Epithelial cell of esophagus (primary cell): ENCODE results near the gene SCO2.

Experiments used
- DNase-seq: peaks from one replicate; pipeline ENCODE4 v3.0.0; 2010; ENCODE audit warnings: low read depth
- H3K4me3 ChIP-seq: 2 replicates; pipeline ENCODE4 v1.5.1; 2011; ENCODE audit warnings: mild to moderate bottlenecking, low read length, control low read depth
- TF ChIP-seq, protein P1 (sequence below): IDR thresholded peaks from 2 replicates; pipeline ENCODE4 v1.5.1; 2011; ENCODE audit warnings: low read depth, mild to moderate bottlenecking, low read length, control low read depth, inconsistent platforms; ENCODE audit not compliant: insufficient read depth; ENCODE audit errors: missing control alignments

Gene SCO2

DNA sequence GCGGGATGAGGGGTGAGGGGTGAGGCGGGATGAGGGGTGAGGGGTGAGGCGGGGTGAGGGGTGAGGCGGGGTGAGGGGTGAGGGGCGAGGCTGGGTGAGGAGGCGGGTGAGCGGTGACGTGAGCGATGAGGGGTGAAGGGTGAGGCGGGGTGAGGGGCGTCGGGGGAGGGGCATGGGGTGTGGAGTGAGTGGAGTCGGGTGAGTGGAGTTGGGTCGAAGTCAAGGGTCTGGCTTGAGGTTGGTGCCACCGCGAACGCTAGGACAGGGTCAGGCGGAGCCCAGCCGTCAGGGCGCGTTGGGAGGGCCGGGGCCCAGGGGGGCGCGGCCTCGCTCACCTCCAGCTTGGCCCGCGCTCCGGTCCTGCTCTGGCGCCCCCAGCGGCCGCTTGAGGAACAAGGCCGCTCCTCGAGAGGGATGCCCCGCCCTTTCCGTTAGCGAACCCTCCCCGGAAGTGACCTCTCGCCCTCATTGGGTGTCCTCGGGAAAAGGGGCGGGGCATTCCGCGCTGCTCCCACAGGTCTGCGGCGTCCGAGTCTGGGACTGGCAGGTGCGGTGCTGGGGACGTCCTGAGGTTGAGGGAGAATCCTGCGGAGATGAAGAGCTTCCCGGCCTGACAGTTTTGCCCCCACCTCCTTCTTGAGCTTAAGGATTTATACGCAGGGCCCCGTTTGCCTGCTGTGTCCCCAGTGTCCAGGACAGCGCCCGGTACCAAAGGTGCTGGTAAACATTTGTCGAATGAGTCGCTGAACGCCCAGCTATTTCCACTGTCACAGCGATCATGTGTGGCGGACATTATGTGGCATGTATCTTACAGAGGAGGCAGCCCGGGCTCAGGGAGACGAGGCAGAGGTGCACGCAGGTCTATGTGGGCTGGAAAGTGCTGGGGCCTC, 37.4 kb upstream of the SCO2 start, which contains the start of gene SYCE3:
SYCE3 (minus strand) TSS at position 397 of the 890 bp plus-strand sequence. CDS start 6,514 bp downstream, outside the sequence.
- DNase-seq, result peak; percentile 95
- TF ChIP-seq, protein P1, sequence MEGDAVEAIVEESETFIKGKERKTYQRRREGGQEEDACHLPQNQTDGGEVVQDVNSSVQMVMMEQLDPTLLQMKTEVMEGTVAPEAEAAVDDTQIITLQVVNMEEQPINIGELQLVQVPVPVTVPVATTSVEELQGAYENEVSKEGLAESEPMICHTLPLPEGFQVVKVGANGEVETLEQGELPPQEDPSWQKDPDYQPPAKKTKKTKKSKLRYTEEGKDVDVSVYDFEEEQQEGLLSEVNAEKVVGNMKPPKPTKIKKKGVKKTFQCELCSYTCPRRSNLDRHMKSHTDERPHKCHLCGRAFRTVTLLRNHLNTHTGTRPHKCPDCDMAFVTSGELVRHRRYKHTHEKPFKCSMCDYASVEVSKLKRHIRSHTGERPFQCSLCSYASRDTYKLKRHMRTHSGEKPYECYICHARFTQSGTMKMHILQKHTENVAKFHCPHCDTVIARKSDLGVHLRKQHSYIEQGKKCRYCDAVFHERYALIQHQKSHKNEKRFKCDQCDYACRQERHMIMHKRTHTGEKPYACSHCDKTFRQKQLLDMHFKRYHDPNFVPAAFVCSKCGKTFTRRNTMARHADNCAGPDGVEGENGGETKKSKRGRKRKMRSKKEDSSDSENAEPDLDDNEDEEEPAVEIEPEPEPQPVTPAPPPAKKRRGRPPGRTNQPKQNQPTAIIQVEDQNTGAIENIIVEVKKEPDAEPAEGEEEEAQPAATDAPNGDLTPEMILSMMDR, result peak; percentile 64
- H3K4me3 ChIP-seq, result peak within 1 kb of the TSS; percentile 66

DNA sequence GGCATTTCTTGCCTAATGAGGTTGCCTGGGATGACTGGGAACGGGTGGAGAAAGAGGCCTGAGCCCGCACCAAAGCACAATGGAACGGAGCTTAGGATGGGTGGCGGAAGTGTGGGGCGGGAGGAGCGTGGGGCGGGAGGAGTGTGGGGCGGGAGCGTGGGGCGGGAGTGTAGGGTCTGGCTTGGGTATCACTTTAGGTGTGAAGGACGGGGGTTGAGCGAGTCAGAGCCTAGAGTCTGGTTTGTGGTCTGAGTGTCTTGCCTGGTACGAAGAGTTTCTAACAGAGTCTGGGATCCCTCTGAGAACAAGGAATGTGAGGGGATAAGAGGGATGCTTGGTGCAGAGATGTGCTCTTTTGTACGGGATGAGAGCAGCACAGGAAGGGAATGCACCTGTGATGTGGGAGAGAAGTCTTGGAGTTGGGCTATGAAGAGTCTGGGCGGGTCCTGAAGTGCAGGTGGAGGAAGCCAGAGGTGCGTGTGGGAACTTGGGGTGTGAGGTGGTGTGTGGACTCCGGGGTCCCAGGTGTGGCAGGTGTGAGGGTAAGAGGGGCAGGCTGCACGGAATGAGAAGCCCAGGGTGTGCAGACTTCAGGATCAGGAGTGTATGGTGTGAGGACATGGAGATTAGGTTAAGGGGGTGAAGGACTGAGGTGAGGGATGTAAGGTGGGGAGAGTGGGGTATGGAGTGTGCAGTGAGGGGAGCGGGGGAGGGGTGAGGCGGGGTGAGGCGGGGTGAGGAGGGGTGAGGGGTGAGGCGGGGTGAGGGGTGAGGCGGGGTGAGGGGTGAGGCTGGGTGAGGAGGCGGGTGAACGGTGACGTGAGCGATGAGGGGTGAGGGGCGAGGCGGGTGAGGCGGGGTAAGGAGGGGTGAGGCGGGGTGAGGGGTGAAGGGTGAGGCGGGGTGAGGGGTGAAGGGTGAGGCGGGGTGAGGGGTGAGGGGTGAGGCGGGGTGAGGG, 36.3 kb upstream of the SCO2 start:
- DNase-seq, result no peak
- no peak overlapping the region for H3K4me3 ChIP-seq
- TF ChIP-seq, protein P1, result no peak

DNA sequence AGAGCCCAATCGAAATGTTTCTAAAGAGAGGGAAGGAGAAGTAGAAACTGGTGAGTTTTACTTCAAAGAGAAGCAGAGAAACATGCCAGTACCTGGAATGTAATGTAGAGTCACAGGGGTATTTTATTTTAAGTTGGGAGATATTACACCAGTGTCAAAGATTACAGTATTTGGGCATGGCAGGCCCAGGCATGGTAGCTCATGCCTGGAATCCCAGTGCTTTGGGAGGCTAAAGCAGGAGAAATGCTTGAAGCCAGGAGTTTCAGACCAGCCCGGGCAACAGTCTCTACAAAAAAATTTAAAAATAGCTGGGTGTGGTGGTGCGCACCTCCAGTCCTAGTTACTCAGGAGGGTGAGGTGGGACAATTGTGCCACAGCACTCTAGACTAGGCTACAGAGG, 34.6 kb upstream of the SCO2 start:
- H3K4me3 ChIP-seq, result no peak overlapping the region
- peak; percentile 74 for DNase-seq
- TF ChIP-seq, protein P1, result no peak

DNA sequence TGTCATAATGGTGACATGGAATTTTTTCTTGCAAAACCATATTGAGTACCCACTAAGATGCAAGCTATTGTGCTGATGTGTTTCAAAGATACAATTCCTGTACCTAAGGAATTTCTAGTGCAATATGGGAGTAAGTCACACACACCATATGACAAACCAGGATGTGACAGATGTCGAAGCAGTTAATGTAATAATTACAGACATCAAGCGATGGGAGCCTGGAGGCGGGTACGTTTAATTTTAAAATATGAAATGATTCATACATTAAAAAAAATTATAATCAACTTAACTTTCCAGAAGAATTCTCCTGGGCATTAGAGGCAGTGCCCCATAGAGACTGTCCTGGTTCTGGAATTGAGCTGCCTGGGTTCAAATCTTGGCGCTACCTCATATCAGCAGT, 31.3 kb upstream of the SCO2 start:
- TF ChIP-seq, protein P1, result no peak
- no peak overlapping the region for H3K4me3 ChIP-seq

DNA sequence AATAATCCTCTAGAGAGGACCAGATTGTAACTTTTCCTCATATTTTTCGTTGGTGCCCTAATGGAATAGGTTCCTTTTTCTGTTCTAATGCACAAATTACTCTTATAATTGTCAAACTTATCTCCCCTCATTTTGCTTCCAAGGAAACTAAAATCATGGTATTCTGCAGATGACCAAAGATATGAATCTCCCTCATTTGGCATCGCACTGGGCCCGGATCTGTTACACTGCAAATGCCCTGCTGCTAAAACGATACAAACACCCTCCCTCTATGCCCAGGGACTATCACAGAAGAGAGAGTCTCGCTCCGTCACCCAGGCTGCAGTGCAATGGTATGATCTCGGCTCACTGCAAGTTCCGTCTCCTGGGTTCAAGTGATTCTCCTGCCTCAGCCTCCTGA, 27.9 kb upstream of the SCO2 start:
- H3K4me3 ChIP-seq, result no peak overlapping the region
- no peak for DNase-seq
- TF ChIP-seq, protein P1, result no peak

More for the DNA sequence above, 31.3 kb upstream of the SCO2 start:
- no peak for DNase-seq

DNA sequence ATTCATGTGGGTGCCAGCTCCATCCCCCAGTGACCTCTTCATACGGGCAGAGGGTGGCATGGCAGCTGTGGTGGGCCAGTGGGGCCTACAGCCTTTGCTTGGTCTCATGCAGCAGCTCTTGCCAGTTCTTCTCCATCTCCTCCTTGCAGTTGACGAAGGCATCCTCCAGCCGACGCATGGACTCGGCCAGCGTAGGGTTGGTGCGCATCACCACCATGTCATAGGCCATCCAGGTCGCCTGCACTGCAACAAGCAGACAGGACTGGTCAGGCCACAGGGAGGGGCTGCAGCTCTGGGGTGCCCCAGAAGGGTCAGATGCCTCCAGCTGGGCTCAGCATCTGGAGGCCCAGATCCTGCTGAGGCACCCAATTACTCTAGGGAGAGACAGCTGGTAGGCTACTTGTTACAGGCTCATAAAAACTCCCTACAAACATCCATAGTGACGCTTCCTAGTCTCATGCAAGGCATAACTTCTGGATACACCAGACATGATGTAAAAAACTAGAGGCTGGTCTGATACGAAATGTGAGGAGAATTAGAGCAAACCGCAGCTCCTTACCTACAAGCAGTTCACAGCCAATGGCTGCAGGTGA, 25.9 kb upstream of the SCO2 start:
- TF ChIP-seq, protein P1, result no peak
- H3K4me3 ChIP-seq, result no peak overlapping the region
- no peak for DNase-seq
